A204.1 (cell line): ENCODE results near the gene WIPF3.

ENCODE experiments used
- FAIRE-seq: peaks from 2 replicates; lab custom pipeline; 2012; peaks lifted over from hg19 to GRCh38; lab: Jason Lieb, UNC

Gene WIPF3, protein sequence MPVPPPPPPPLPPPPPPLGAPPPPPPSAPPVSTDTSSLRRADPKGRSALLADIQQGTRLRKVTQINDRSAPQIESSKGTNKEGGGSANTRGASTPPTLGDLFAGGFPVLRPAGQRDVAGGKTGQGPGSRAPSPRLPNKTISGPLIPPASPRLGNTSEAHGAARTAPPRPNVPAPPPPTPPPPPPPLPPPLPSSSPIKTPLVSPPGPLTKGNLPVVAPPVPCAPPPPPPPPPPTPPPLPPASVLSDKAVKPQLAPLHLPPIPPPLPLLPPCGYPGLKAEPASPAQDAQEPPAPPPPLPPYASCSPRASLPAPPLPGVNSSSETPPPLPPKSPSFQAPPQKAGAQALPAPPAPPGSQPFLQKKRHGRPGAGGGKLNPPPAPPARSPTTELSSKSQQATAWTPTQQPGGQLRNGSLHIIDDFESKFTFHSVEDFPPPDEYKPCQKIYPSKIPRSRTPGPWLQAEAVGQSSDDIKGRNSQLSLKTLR

DNA sequence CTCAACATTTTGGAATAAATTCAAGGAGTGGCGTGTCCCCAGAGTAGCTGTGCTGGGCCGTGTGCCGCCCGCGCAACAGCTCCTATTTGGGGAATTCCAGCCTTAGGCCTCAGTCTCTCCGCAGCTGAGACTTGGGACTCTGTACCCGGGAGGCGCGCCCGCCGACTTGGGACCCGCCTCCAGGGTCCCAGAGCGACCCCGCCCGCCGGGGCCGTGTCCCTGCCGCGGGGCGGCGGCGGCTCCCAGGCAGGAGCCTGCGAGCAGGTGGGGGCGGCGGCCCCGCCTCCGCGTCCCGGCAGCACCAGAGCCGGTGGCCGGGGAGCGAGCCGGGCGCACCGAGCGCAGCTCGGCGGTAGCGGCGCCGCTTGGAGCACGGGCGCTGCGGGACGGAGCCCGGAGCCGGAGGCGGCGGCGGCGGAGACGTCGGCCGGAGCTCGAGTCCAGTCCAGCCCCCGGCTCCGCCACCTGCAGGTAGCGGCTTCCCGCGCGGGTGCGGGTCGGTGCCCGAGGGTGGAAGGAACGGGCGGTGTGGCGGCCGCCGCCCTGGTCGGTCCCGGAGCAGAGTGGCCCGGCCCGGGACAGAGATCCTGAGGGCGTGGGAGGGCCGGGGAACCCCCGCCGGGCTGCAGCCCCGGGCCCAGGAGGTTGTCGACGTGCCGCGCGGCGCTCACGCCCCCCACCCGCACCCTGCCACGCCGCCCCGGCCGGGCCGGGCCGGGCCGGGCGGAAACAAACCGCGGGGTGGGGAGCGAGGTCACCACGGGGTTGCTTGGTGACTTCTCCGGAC lies at the start of gene WIPF3:
Gene WIPF3, plus strand, starts transcription at position 301 of the 787 bp plus-strand sequence. CDS start 28,217 bp downstream, outside the sequence.
- no peak for FAIRE-seq

DNA sequence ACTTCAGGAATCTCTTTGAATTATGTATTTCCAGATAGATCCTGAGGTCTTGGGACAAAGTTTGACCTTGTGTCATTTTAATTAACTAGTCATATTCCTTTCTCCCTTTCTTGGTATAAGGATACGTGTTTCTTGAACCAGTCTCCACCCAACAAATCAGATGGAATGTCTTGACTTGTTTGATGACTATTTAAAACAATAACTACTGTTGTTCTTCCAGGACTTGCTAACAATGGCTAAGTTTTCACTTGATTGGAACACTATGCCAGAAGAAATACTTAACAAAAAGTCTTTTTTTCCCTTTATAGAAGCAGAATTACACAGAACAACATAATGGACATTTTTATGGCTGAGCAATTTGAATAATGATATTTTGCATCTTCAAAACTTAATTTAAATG lies 43.0 kb upstream of the WIPF3 start:
- no peak for FAIRE-seq

DNA sequence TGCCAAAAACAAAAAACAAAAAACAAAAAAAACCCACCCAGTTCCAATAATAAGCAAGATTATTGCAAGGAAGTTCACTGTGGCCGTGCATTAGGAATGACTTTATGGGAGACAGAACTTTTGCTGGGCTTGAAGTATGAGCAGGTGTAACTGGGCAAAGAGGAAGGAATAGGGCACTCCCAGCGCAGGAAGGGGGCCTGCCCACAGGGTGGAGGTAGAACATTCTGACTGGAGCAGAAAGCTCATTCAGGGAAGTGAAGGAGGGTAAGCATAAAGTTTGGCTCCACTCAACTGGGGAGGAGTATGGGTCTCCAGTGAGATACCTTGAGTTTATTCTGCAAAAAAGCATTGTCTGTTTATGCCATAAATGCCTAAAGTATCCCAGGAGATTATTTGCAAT lies 42.1 kb upstream of the WIPF3 start:
- no peak for FAIRE-seq

GRCh38 chr7:29765490-29765889 lies 40.8 kb upstream of the WIPF3 start:
- no peak for FAIRE-seq

DNA sequence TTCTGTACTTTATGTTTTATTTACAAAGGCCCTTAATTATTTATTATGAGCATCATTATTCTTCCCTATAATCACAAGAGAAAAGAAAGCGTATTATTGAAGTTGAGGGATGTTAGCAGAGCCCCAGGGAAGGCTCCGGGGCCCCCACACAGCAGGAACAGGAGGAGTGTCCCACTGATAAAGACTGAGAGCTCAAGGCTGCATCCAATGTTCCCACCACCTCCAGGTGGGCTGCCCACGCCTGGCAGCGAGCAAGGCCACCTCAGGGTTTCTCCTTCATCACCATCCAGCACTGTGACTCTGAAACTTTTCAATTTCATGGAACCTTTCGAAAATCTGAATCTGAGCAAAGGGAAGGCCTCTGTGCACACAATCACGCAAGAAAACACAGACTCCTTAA lies 35.9 kb upstream of the WIPF3 start:
- FAIRE-seq, result no peak

DNA sequence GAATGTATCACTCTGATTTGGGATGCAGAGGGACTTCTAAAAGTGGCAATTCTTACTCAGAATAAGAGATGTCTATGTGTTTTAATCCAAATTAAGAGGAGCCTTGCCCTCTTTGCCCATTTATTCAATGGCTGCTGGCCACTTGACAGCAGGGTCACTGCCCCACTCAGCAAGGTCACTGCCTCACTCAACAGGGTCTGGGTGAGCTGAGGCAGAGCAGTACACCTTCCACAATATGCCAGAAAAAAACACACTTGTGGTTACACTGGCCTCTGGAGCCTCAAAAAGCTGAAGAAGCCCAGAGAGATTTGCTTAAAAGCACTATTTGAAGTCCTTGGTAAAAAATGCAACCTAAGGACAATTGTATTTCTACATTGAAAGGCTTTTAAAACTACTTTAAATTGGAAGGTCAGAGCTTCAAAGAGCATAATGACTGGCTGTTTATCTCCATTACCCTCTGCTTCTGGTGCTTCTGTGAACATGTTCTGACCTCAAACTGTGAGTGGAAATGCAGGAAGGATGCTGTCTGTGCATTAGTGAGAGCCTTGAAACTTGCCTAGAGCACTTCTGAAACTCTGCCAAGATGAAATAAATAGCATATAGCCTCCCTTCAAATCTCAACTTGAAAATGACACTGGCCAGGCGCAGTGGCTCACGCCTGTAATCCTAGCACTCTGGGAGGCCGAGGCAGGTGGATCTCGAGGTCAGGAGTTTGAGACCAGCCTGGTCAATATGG lies 35.1 kb upstream of the WIPF3 start:
- no peak for FAIRE-seq

- FAIRE-seq, result no peak
Measured at GRCh38 chr7:29779017-29779416, 27.3 kb upstream of the WIPF3 start.

- FAIRE-seq, result no peak
Measured at GRCh38 chr7:29780346-29780745, 26.0 kb upstream of the WIPF3 start.

- FAIRE-seq, result no peak
Measured at GRCh38 chr7:29783671-29784070, 22.6 kb upstream of the WIPF3 start.

DNA sequence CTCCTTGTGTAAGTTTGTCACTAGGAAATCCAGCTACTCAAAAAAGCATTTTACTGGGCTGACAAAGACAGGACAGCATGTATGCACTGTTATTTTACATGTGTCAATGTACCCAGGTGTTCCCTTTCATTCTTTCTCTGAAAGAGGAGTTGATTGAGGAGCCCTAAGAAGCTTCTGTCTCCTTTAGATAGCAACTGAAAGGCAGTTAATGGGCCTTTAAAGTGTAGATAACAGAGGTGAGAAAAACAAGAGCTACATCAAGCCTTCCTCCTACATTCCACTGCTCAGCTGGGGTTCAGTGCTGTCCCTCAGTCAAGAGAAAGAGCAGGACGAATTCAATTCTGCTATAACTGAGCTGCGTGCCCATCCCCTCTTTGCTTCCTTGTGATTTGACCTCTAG lies 12.8 kb upstream of the WIPF3 start:
- no peak for FAIRE-seq

DNA sequence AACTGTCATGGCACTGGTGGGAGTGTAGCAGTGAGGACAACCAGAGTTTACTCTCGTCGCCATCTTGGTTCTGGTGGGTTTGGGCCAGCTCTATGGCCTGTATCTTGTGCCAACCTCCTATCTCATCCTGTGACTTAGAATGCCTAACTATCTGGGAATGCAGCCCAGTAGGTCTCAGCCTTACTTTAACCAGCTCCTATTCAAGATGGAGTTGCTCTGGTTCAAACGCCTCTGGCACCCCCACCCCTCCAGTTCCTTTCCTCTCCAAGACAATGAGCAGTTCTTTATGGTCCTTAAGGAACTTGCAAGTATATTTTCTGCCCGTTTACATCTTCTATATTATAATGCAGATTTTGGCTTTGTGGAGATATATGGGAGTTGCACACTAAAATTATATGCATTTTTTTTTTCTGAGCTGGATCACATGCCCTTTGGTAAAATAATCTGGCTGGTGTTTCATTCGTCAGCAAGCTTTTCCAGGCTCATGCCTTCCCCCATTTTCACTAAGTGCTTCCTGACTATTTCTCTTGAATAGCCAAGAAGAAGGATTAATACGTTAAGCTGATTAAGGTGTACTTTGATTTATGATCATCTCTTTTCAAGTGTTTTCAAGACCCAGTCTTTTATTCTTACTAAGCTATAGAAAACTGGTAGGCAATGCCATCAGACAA lies 11.2 kb upstream of the WIPF3 start:
- no peak for FAIRE-seq

DNA sequence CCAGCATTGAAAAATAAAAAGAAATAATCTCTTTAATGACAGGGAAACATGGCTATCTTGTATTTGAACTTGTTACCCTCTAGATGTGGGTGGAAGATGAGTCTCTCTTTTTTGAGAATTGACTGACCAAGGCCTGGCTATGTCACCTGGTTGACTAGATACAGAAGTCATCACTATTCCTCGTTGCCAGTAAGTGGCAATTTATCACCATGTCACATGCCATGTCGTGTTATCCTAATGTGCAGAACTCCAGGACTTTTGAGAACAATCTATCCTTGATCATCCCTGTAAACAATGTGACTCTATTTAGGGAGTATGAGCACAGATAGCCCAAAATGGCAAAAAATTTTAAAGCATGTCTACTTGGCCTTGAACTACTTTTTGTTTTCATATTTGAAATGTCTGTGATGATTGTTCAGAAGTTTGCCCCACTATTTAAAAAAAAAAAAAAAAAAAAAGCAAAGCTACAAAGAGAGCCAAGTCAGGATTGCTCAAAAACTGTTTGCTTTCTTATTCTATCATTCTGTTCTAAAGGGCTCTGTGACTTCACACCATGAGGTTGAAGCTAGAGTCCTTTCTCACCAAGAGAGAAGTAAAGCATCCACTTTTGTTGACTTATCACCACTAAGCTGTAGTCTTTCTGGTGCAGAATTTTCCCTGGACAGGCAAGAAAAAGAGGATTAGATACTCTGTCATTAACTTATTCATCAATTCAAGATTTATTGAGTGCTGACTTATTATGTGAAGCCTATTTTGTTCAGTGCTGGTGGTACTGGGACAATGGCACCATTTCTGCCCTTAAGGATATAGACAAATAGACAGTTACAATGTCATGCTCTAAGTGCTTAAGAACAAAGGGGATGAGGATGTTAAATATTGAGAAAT lies 10.4 kb upstream of the WIPF3 start:
- no peak for FAIRE-seq

DNA sequence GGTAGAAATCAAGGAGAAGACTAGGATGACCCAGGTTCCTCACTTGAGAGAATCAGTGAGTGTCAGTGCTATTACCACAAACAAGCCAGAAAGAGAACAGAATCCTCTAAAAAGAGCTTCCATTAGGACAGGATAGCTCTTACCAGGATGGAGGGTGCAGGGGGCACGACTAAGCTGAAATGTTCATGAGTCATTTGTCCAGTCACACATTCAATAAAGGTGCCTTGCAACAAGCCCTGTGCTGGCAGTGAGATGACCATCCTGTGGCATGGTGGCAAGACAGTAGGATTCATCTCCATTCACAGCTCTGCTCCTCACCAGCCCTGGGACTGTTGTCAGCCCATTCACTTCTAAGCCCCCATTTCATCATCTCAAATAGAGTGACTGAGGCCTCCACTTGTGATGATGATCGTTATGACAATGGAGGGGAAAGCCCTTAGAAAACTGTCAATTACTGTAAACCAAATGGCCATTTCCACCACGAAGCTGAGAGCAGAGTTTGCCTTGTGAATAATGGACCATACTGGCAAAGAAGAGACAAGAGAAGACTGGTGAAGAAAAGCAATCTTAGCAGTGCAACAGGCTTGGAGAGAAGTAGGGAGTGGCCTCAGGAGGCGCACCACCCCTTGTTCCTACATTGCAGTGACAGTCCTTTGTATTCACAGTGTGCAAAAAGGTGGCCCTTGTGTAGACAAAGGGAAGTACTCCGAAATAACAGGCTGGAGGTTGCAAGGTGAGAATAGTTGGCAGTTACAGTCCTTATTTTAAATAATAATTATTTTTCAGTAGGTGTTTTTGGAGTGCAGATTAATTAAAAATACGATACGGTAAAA lies 9.0 kb upstream of the WIPF3 start:
- FAIRE-seq, result no peak

DNA sequence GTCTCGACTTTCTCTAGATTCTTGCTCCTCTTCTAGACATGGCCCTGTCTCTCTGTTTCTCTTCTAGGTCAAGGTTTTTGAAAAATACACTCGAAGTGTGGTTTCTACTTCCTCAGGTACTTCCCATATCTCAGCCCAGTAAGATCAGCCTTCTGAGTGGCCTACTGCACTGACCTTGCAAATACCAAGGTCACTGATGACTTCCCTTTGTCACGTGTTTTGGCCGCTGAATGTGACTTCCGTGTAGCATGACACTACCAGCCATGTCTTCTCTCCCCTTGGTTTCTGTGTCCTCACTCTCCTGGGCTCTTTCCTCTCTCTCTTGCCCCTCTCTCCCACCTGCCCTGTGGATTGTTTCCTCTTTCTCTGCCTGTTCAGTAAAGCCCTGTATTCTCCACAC lies 7.9 kb upstream of the WIPF3 start:
- no peak for FAIRE-seq

GRCh38 chr7:29801929-29802328 lies 4.4 kb upstream of the WIPF3 start:
- no peak for FAIRE-seq

GRCh38 chr7:29805031-29805430 lies 1.3 kb upstream of the WIPF3 start:
- FAIRE-seq, result no peak

- FAIRE-seq, result no peak
Measured at GRCh38 chr7:29805886-29806207, 461 bp upstream of the WIPF3 start.

- no peak for FAIRE-seq
Measured at GRCh38 chr7:29806995-29807841, 910 bp downstream of the WIPF3 start.

DNA sequence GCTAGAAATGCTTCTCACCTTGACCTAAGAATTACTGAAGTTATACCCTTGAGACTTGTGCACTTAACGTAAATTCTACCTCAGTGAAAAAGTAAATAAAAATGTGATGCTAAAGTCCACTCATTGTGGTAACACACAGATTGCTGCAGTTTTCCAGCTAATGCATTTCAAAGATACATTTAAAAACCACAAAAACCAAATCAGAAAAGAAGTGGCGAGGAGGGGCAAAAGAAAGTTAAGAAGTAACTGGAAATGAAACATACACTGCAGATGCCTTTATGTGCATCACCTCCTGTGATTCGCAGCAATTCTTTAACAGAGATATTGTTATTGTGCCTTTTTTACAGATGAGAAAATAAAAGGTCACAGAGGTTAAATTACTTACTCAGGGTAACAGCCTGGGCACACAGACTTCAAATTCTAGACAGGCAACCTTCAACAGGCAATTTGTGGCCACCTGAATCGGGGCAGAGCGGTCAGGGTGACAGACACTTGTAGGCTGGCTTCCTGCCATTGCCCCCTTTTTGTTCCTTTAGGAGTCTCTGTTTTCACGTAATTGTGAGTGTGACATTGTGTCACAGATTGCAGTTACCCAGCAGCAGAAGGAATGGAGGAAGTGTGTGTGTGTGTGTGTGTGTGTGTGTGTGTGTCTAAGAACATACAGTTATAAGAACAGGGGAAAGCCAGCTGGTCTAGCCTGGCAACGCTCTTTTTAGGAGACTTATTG lies 1.9 kb downstream of the WIPF3 start:
- FAIRE-seq, result no peak
